GM12864 (cell line): ENCODE results near the gene NPFFR1.
"Not testable (repeated sequence)": the region's sequence is repeated elsewhere in the genome, so short reads cannot be mapped to it uniquely, and the experiment has no call there.

Experiments used
- DNase-seq: peaks from one replicate; pipeline ENCODE4 v3.0.0-alpha.2; 2011; ENCODE audit warnings: low read depth
- H3K4me3 ChIP-seq: 2 replicates; pipeline ENCODE4 v1.5.1; 2011; ENCODE audit warnings: mild to moderate bottlenecking, low read depth, low read length, control low read depth
- CTCF ChIP-seq: IDR thresholded peaks from 2 replicates; pipeline ENCODE4 v1.5.1; 2011; ENCODE audit warnings: low read depth, mild to moderate bottlenecking, moderate library complexity, low read length, control low read depth, inconsistent platforms; ENCODE audit errors: missing control alignments

Gene NPFFR1

GRCh38 chr10:70253878-70254765 lies 29.7 kb downstream of the NPFFR1 start:
- TF ChIP-seq CTCF, result no peak
- no peak for DNase-seq
- no peak overlapping the region for H3K4me3 ChIP-seq

DNA sequence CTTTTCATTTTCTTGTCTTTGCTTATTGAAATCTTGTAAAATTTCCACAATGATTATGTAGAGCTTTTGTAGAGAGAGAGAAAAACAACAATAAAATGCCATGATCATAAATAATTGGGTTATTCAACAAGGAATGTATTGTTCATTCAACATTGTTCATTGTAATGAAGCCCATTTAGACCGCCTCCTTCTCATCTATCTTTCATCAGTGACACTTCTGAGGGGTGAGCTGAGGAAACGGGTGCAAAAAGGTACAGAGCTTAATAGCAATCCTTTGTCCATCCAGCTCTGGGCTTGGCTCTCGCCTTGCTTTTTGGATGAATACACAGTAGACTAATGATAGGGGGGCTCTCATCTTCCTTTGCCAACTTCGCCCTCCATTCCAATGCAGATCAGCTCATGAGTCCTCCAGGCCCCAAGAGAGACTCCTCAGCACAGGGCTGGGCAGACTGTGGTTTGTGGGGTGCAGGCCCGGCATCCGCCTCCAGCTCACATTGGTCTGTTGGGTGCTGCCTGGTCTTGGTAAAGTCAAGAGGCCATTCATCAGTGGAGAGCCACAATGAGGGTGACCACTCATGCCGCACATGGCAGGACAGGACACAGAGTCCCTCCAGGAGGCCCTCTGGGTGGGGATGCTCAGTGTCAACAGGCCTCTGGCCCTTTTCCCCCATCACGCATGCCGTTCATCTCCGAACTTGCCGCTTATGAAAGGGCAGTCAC lies 32.7 kb downstream of the NPFFR1 start:
- H3K4me3 ChIP-seq, result no peak overlapping the region
- no peak for TF ChIP-seq CTCF

DNA sequence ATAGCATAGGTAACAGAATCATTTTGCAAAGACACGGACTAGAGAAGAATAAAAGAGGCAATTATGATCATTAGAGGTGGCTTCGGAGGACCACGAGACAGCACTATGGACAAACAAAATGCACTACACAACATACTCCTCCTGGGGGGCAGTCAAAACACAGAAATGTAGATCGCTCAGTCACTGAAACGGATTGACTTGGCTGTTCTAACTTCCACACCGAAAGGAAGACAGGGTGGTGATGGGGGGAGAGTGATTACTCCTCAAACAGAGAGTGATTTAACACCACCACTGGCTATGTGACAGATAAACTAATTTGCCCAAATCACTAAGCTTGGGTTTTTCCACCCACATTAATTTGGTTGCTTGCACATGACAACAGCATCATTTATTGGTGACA lies 36.4 kb downstream of the NPFFR1 start:
- no peak overlapping the region for H3K4me3 ChIP-seq
- no peak for DNase-seq
- TF ChIP-seq CTCF, result no peak

More for the DNA sequence above, 32.7 kb downstream of the NPFFR1 start:
- DNase-seq, result no peak

- TF ChIP-seq CTCF, result no peak
- no peak overlapping the region for H3K4me3 ChIP-seq
- no peak for DNase-seq
These were observed 42.7 kb downstream of the NPFFR1 start for GRCh38 chr10:70241081-70241480.

GRCh38 chr10:70239986-70240385 lies 43.8 kb downstream of the NPFFR1 start:
- not testable (repeated sequence) for DNase-seq, H3K4me3 ChIP-seq

DNA sequence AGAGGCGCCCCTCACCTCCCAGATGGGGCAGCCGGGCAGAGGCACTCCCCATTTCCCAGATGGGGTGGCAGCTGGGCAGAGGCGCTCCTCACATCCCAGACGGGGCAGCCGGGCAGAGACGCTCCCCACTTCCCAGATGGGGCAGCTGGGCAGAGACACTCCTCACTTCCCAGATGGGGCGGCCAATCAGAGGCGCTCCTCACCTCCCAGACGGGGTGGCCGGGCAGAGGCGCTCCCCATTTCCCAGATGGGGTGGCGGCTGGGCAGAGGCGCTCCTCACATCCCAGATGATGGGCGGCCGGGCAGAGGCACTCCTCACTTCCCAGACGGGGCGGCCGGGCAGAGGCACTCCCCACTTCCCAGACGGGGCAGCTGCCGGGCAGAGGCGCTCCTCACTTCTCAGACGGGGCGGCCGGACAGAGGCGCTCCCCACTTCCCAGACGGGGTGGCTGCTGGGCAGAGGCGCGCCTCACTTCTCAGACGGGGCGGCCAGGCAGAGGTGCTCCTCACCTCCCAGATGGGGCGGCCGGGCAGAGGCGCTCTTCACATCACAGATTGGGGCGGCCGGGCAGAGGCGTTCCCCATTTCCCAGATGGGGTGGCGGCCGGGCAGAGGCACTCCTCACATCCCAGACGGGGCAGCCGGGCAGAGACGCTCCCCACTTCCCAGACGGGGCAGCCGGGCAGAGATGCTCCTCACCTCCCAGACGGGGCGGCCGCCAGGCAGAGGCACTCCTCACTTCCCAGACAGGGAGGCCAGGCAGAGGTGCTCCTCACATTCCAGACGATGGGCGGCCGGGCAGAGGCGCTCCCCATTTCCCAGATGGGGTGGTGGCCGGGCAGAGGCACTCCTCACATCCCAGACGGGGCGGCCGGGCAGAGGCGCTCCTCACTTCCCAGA lies 44.5 kb downstream of the NPFFR1 start:
- not testable (repeated sequence) for H3K4me3 ChIP-seq, DNase-seq

- not testable (repeated sequence) for H3K4me3 ChIP-seq, DNase-seq
These were observed 45.8 kb downstream of the NPFFR1 start for GRCh38 chr10:70237958-70238536.
